ENCODE measurements around the gene RAB6B. TPM values are rescaled to one million over a fixed set of nuclear protein-coding genes. Genes with fewer than 3 reads are reported as not detected.

RAB6B gene
- total and polyA plus RNA-seq, 2 of the 8 experiments (the other 6 are each of a cell fraction or from before 2014, with no cell fraction given), result 7.9 to 15.6 TPM

- CTCF ChIA-PET (ENCODE audit: partially characterized antibody), result interaction anchor here (0.7 to 5.1 kb wide), 15 partner anchors 8 to 285 kb away, joined by 3 to 38 read pairs (median 5); no protein-coding TSS in a partner anchor
- DNase-seq (ENCODE audit: low read depth in 1 of 2, low spot score in 2 of 2), result peak in 1 of 2 experiments; percentile 69
- H3K36me3 ChIP-seq (ENCODE audit: control insufficient read depth in 2 of 4, insufficient read depth in 4 of 4, low read length in 3 of 4), result no peaks in the 10 kb centered on the region
- peak overlapping the region; percentile 39; the same call in 1 of the 2 replicates for H2BK12ac ChIP-seq (ENCODE audit: low read depth, low read length)
- H4K5ac ChIP-seq (ENCODE audit: insufficient read length, low read depth, low read length), result no peak overlapping the region
- 24% methylated on average over 34 of the region's 34 CpGs; no CpG with 5 or more reads in 1 of the 2 experiments for WGBS, 2 experiments (ENCODE audit: extremely low coverage in 1 of 2, insufficient coverage in 1 of 2, insufficient read length in 1 of 2, insufficient replicate concordance in 2 of 2, low coverage in 1 of 2, low lambda C conversion rate in 2 of 2, missing lambda C conversion rate in 1 of 2)
- H3K14ac ChIP-seq (ENCODE audit: insufficient read length), result no peak overlapping the region
- no peak overlapping the region for H3K4ac ChIP-seq (replicated peaks; ENCODE audit: insufficient read length, low read depth, low read length)
- H4K91ac ChIP-seq (replicated peaks; ENCODE audit: insufficient read length, low read length), result no peak overlapping the region
- peak overlapping the region; percentile 72 to 77 for H3K4me2 ChIP-seq (ENCODE audit: insufficient read depth in 1 of 2, low read depth in 2 of 2, low read length in 2 of 2)
- 0 out of 2 replicates have a peak overlapping the region, but pooled peaks have one; percentile 35 for H2BK5ac ChIP-seq (ENCODE audit: low read depth, low read length)
- no peak overlapping the region for H2BK20ac ChIP-seq (ENCODE audit: low read length)
- no peak for FAIRE-seq
- H3K79me1 ChIP-seq (ENCODE audit: low read depth, low read length), result no peaks in the 10 kb centered on the region
- no peak overlapping the region for H3K23ac ChIP-seq (ENCODE audit: insufficient read length)
- H3K18ac ChIP-seq (ENCODE audit: extremely low read depth, low read length), result 0 out of 2 replicates have a peak overlapping the region, but pooled peaks have one; percentile 32
- peak overlapping the region; percentile 90; the same call in 1 of the 2 replicates for H2AFZ ChIP-seq (ENCODE audit: low read length)
- no peaks in the 10 kb centered on the region for H4K20me1 ChIP-seq (replicated peaks in 1 of 2; ENCODE audit: control insufficient read depth in 1 of 2, insufficient read depth in 2 of 2, low read length in 2 of 2)
- H3K27me3 ChIP-seq (replicated peaks in 1 of 4; ENCODE audit: control insufficient read depth in 3 of 4, extremely low read depth in 1 of 4, insufficient read depth in 3 of 4, low read length in 3 of 4), result peaks cover 0 to 21% (median 16%) of the 10 kb centered on the region in 4 experiments; a peak in 5 of 7 replicates
- no peak overlapping the region for H3K56ac ChIP-seq (replicated peaks; ENCODE audit: insufficient read length, low read depth, low read length)
- H3K79me2 ChIP-seq (ENCODE audit: control insufficient read depth in 1 of 2, insufficient read depth in 2 of 2, low read length in 2 of 2), result no peaks in the 10 kb centered on the region
- no peak overlapping the region for H2AK5ac ChIP-seq (ENCODE audit: low read depth, low read length)
- POLR2A ChIA-PET (ENCODE audit: partially characterized antibody), result interaction anchor here (1.3 kb wide), 1 partner anchor 31 kb away, joined by 3 read pairs; no protein-coding TSS in a partner anchor
- no peak overlapping the region for H3K9ac ChIP-seq (replicated peaks in 1 of 4; ENCODE audit: extremely low read depth in 1 of 4, low read depth in 3 of 4, low read length in 3 of 4)
- H3K4me1 ChIP-seq (replicated peaks in 1 of 4; ENCODE audit: control insufficient read depth in 3 of 4, insufficient read depth in 4 of 4, low read length in 3 of 4), result peaks cover 0 to 9% (median 4%) of the 10 kb centered on the region in 4 experiments; a peak in 5 of 7 replicates
- H2BK120ac ChIP-seq (replicated peaks; ENCODE audit: low read depth, low read length), result no peak overlapping the region
- no peak overlapping the region for H3K27ac ChIP-seq (ENCODE audit: low read depth, low read length)
- H4K8ac ChIP-seq (ENCODE audit: extremely low read depth, insufficient read depth, low read length), result peak overlapping the region; percentile 16; the same call in 1 of the 2 replicates
- H3K4me3 ChIP-seq (ENCODE audit: extremely low read depth in 1 of 4, insufficient read depth in 2 of 4, low read depth in 3 of 4, low read length in 4 of 4), result peak overlapping the region; percentile 34 to 72 (median 56)
- peaks cover 6% of the 10 kb centered on the region for H3K23me2 ChIP-seq (ENCODE audit: low read depth, low read length)
- no peaks in the 10 kb centered on the region for H3K9me3 ChIP-seq (ENCODE audit: insufficient read depth in 2 of 2, low read depth in 1 of 2, low read length in 1 of 2)
- H2BK15ac ChIP-seq (ENCODE audit: low read length), result no peak overlapping the region
- TF ChIP-seq PHF8 (conservative IDR thresholded peaks at IDR 0.05; ENCODE audit: low read depth, low read length) (peak; percentile 17; the same call in 1 of the 2 replicates), SUZ12 (IDR thresholded peaks at IDR 0.05; ENCODE audit: low read length) (0 out of 2 replicates have a peak, but pooled peaks have one; percentile 25), USF2 (IDR thresholded peaks at IDR 0.05; ENCODE audit: low read length) (no peak), HDAC2 (IDR thresholded peaks at IDR 0.05; ENCODE audit: borderline replicate concordance in 1 of 2, low read depth in 2 of 2, low read length in 2 of 2) (0 out of 4 replicates have a peak, but pooled peaks of 1 of the 2 experiments have one; percentile 2), TEAD4 (IDR thresholded peaks at IDR 0.05; ENCODE audit: low read depth, low read length) (peak; percentile 78), CTCF (IDR thresholded peaks at IDR 0.05; ENCODE audit: control extremely low read depth in 1 of 3, insufficient read depth in 1 of 3, low read depth in 1 of 3, low read length in 3 of 3) (peak; percentile 32 to 40 (median 35))
Observed at GRCh38 chr3:133926736-133927539, 31.3 kb upstream of the RAB6B start.

Data from H1 (cell line).